ENCODE data around the gene ARHGAP33.

GRCh38 chr19:35768082-35768421, 7.3 kb upstream of the ARHGAP33 start:
- no peak for TF ChIP-seq CTCF (IDR thresholded peaks at IDR 0.05)
- no peak for TF ChIP-seq POLR2A (IDR thresholded peaks at IDR 0.05)
